Caco-2 (cell line): ENCODE data around the gene P3H1. TPM values are rescaled to one million over a fixed set of nuclear protein-coding genes. Genes with fewer than 3 reads are reported as not detected.
A peak's percentile ranks its signal among the peaks of the same experiment; 100 is the strongest.

Source experiments
- BruUV-seq: library from RNA; stranded (reverse); fragments of 400-500 nt; replicated peaks from 2 replicates; lab custom pipeline; 2021; lab: Mats Ljungman, UMichigan
- CTCF ChIA-PET: fragments of 300-600 bp; sonication (Branson Sonifier 250); formaldehyde crosslinking; loops from one replicate; lab custom pipeline; 2022; ENCODE audit warnings: antibody characterized with exemption; lab: Charles Lee
- POLR2A ChIA-PET: fragments of 300-600 bp; sonication (Branson Sonifier 250); formaldehyde crosslinking; loops from one replicate; lab custom pipeline; 2022; ENCODE audit warnings: antibody characterized with exemption; lab: Charles Lee
- DNase-seq, 2 experiments: peaks; one replicate each; pipeline versions ENCODE4 v3.0.0 to v3.0.0-alpha.2; 2020 to 2022
- H3K27me3 ChIP-seq: replicated peaks from 2 replicates; pipeline ENCODE4 v1.6.0; 2011; ENCODE audit warnings: low read length; ENCODE audit not compliant: control insufficient read depth, insufficient read depth
- H3K36me3 ChIP-seq: 2 replicates; pipeline ENCODE4 v1.5.1; 2011; ENCODE audit warnings: low read length; ENCODE audit not compliant: control insufficient read depth, insufficient read depth
- H3K4me1 ChIP-seq: fragments of 250-450 bp; sonication (Bioruptor Pico); 2 replicates; pipeline ENCODE4 v1.5.1; 2020; ENCODE audit warnings: mild to moderate bottlenecking
- H3K4me3 ChIP-seq: 2 replicates; pipeline ENCODE4 v1.5.1; 2011; ENCODE audit warnings: low read depth, mild to moderate bottlenecking, control low read depth, low read length
- H3K9me3 ChIP-seq: fragments of 250-450 bp; sonication (Bioruptor Pico); 2 replicates; pipeline ENCODE4 v1.5.1; 2020; ENCODE audit warnings: mild to moderate bottlenecking, moderate library complexity
- H3K27ac Mint-ChIP-seq: one replicate; pipeline ENCODE4 v1.8.0; 2022; ENCODE audit warnings: mixed read lengths; ENCODE audit not compliant: unreplicated experiment
- H3K27me3 Mint-ChIP-seq: one replicate; pipeline ENCODE4 v1.8.0; 2022; ENCODE audit warnings: mixed read lengths; ENCODE audit not compliant: insufficient read depth, unreplicated experiment
- H3K36me3 Mint-ChIP-seq: one replicate; pipeline ENCODE4 v1.8.0; 2022; ENCODE audit warnings: mild to moderate bottlenecking, mixed read lengths; ENCODE audit not compliant: insufficient read depth, unreplicated experiment
- H3K4me1 Mint-ChIP-seq: one replicate; pipeline ENCODE4 v1.8.0; 2022; ENCODE audit warnings: low read depth, mixed read lengths; ENCODE audit not compliant: unreplicated experiment
- H3K4me3 Mint-ChIP-seq: one replicate; pipeline ENCODE4 v1.8.0; 2022; ENCODE audit warnings: mild to moderate bottlenecking, moderate library complexity, mixed read lengths; ENCODE audit not compliant: unreplicated experiment
- H3K9me3 Mint-ChIP-seq: one replicate; pipeline ENCODE4 v1.8.0; 2022; ENCODE audit warnings: mixed read lengths; ENCODE audit not compliant: unreplicated experiment
- intact Hi-C: fragments of 100-400 bp; cut with micrococcal nuclease; formaldehyde crosslinking; loops from one replicate; pipeline ENCODE4 v1.10.0; 2022; ENCODE audit not compliant: unreplicated experiment
- total RNA-seq: library from RNA; stranded (reverse); gene quantifications from 2 replicates; pipeline ENCODE4 v1.2.3, GENCODE V29; 2022
- TF ChIP-seq, protein P1 (sequence below), 2 experiments: fragments of 200-600 bp in 1 of 2; IDR thresholded peaks; 1 replicate in 1 of 2; 2 replicates in 1 of 2; pipeline versions ENCODE4 v1.5.1 to v1.8.0; 2011 to 2022; ENCODE audit warnings: antibody characterized with exemption in 1 of 2, control low read depth in 1 of 2, inconsistent platforms in 1 of 2, low read depth in 1 of 2, low read length in 1 of 2, mild to moderate bottlenecking in 1 of 2, moderate library complexity in 1 of 2; ENCODE audit not compliant: insufficient read depth in 1 of 2, severe bottlenecking in 1 of 2, unreplicated experiment in 1 of 2

Gene P3H1
- total RNA-seq, 1 experiment from 2014 or later, result 20.5 TPM

DNA sequence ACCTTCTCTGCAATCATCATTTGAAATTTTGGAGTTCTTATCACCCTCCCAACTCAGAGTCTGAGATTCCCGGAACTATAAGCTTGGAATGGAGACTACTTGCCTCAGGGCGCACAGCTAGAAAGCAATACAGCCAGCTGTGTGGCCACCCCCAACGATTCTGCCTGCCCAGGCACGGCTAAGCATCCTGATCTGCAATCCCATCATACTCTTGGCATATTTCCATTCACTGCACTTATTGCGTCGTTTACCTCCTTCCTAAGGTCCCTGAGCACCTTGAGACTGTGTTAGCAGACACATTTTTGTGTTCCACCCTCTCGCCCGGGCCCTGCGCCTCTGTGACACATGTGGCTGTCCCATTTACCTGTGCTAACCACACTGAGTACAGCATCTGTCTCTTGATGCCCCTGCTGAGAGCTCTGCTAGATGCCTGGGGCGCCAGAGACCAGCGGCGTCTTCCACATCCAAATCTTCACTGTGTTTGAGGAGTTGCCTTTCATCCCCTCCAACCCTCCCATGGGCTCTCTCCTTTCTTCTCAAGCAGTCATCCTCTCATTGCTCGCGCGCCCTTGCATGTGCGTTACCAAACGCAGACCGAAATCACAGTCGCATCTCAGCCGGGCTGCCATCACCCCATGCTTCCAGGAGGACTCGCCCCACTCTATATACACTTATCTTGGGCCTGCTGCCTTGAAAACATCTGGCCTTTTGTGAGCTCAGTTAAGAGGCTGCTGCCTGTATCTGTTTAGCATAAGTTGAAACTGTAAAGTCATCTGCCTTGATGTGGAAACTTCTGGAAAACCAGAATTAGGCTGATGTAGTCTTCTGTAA lies 23.3 kb downstream of the P3H1 start:
- H3K4me3 Mint-ChIP-seq, result no peak overlapping the region
- ChIA-PET POLR2A (no interaction called here), CTCF (interaction anchor here (1.6 kb wide), 1 partner anchor 165 kb away, joined by 4 read pairs; no protein-coding TSS in a partner anchor)
- TF ChIP-seq, protein P1, sequence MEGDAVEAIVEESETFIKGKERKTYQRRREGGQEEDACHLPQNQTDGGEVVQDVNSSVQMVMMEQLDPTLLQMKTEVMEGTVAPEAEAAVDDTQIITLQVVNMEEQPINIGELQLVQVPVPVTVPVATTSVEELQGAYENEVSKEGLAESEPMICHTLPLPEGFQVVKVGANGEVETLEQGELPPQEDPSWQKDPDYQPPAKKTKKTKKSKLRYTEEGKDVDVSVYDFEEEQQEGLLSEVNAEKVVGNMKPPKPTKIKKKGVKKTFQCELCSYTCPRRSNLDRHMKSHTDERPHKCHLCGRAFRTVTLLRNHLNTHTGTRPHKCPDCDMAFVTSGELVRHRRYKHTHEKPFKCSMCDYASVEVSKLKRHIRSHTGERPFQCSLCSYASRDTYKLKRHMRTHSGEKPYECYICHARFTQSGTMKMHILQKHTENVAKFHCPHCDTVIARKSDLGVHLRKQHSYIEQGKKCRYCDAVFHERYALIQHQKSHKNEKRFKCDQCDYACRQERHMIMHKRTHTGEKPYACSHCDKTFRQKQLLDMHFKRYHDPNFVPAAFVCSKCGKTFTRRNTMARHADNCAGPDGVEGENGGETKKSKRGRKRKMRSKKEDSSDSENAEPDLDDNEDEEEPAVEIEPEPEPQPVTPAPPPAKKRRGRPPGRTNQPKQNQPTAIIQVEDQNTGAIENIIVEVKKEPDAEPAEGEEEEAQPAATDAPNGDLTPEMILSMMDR (IDR thresholded peaks at IDR 0.05; ENCODE audit: insufficient read depth in 1 of 2, low read depth in 1 of 2, low read length in 1 of 2, severe bottlenecking in 1 of 2, unreplicated experiment in 1 of 2), result no peak
- intact Hi-C loops, result no loop called here
- peaks cover 9% of the 10 kb centered on the region for H3K4me1 Mint-ChIP-seq
- H3K36me3 ChIP-seq, result no peaks in the 10 kb centered on the region
- no TSS peak for BruUV-seq
- no peaks in the 10 kb centered on the region for H3K27me3 Mint-ChIP-seq
- H3K4me1 ChIP-seq, result peaks cover 14% of the 10 kb centered on the region
- no peaks in the 10 kb centered on the region for H3K36me3 Mint-ChIP-seq
- H3K27me3 ChIP-seq, result no peaks in the 10 kb centered on the region
- no peaks in the 10 kb centered on the region for H3K9me3 Mint-ChIP-seq
- H3K27ac Mint-ChIP-seq, result no peak overlapping the region
- H3K4me3 ChIP-seq, result no peak overlapping the region
- peak in 1 of 2 experiments; percentile 31 for DNase-seq
- no peaks in the 10 kb centered on the region for H3K9me3 ChIP-seq

DNA sequence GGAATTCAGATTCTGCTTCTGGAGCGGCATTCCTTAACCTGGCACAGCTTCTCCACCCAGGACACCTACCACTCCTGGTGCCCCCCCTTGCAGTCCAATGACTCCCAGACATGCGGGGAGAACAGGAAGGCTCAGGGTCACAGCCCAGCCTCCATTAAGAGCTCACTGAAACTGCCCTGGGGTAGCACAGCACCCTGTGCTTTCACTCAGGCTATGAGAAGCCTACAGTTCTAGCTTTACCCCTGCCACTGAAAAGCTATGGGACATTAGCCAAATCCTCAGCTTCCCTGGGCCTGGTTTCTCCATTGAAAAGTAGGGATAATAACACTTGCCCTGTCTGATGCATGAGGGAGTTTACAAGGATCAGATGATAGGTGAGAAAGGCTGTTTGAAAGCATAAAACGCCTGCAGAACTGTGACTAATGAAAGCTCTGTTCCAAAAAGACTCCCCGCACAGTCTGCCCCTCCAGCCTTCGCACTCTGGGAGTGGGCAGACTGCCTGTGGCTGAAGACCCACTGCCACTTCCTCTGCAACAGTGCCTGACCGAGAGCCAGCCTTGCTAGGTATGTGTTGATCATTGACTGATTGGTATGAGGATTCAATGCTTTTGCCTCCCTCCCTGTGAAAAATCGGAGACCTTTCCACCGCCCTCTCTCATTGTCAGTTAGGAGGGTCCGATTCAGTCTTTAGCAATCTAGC lies 24.1 kb downstream of the P3H1 start:
- Mint-ChIP-seq H3K27me3 (no peaks in the 10 kb centered on the region), H3K4me3 (no peak overlapping the region), H3K27ac (no peak overlapping the region), H3K4me1 (peaks cover 9% of the 10 kb centered on the region), H3K9me3 (no peaks in the 10 kb centered on the region), H3K36me3 (no peaks in the 10 kb centered on the region)
- intact Hi-C loops, result no loop called here
- no peaks in the 10 kb centered on the region for H3K36me3 ChIP-seq
- no peaks in the 10 kb centered on the region for H3K27me3 ChIP-seq
- POLR2A ChIA-PET, result no interaction called here
- TF ChIP-seq, protein P1 (IDR thresholded peaks at IDR 0.05; ENCODE audit: insufficient read depth in 1 of 2, low read depth in 1 of 2, low read length in 1 of 2, severe bottlenecking in 1 of 2, unreplicated experiment in 1 of 2), result no peak
- peak in 1 of 2 experiments; percentile 10 for DNase-seq
- no peak overlapping the region for H3K4me3 ChIP-seq
- BruUV-seq, result no TSS peak
- CTCF ChIA-PET, result interaction anchor here (1.6 kb wide), 1 partner anchor 165 kb away, joined by 4 read pairs; no protein-coding TSS in a partner anchor
- no peaks in the 10 kb centered on the region for H3K9me3 ChIP-seq
- H3K4me1 ChIP-seq, result peaks cover 14% of the 10 kb centered on the region

DNA sequence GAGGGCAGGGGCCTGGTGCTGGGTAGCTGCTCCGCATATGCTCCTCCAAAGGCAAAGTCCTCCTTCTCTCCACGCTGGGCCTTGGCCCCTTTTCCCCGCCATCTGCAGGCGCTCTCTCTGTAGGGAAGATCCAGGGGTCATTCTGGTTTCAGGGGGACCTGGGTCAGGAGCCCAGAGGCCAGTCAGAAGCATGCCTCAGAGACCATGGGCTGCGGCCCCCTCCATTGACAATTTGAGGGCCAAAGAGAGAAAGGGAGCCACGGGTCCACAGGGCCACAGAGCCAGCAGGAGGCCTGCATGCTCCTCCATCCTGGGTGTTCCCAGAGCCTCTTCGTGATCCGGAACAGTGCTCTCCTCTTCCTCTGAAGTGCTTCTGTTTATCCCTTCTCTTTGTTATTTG lies 24.7 kb downstream of the P3H1 start:
- H3K27me3 ChIP-seq, result no peaks in the 10 kb centered on the region
- intact Hi-C loops, result no loop called here

More for the DNA sequence above, 24.7 kb downstream of the P3H1 start:
- H3K9me3 ChIP-seq, result no peaks in the 10 kb centered on the region
- ChIA-PET POLR2A (no interaction called here), CTCF (interaction anchor here (1.4 kb wide), 1 partner anchor 164 kb away, joined by 3 read pairs; no protein-coding TSS in a partner anchor)
- H3K4me1 ChIP-seq, result peaks cover 14% of the 10 kb centered on the region
- DNase-seq, result peak in 1 of 2 experiments; percentile 15
- Mint-ChIP-seq H3K4me1 (peaks cover 12% of the 10 kb centered on the region), H3K9me3 (no peaks in the 10 kb centered on the region), H3K27ac (no peak overlapping the region), H3K27me3 (no peaks in the 10 kb centered on the region), H3K4me3 (no peak overlapping the region), H3K36me3 (no peaks in the 10 kb centered on the region)
- no peak overlapping the region for H3K4me3 ChIP-seq
- TF ChIP-seq, protein P1 (IDR thresholded peaks at IDR 0.05; ENCODE audit: insufficient read depth in 1 of 2, low read depth in 1 of 2, low read length in 1 of 2, severe bottlenecking in 1 of 2, unreplicated experiment in 1 of 2), result no peak
- no peaks in the 10 kb centered on the region for H3K36me3 ChIP-seq
- BruUV-seq, result no TSS peak
